K562 (cell line): ENCODE results near the gene SKIC8. TPM values are rescaled to one million over a fixed set of nuclear protein-coding genes. Genes with fewer than 3 reads are reported as not detected.

Experiments
- ARID3B ChIP-seq: fragments of 250-450 bp; sonication (Bioruptor Pico); IDR thresholded peaks from 2 replicates; pipeline ENCODE4 v1.4.0; 2020; ENCODE audit warnings: borderline replicate concordance
- HEY1 ChIP-seq: fragments of 250-450 bp; sonication (Bioruptor Pico); IDR thresholded peaks from 2 replicates; pipeline ENCODE4 v1.5.0; 2020; ENCODE audit warnings: mild to moderate bottlenecking, moderate library complexity, borderline replicate concordance
- JUND ChIP-seq, 2 experiments: IDR thresholded peaks; 2 replicates in 1 of 2; 3 replicates in 1 of 2; pipeline ENCODE4 v1.6.1; 2011; ENCODE audit warnings: borderline replicate concordance in 2 of 2, low read depth in 2 of 2, low read length in 2 of 2, improper control_type of control experiment in 1 of 2, missing biosample characterization in 1 of 2, missing genetic modification characterization in 1 of 2, missing genetic modification reagents in 1 of 2
- KAT2B ChIP-seq: IDR thresholded peaks from one replicate; pipeline ENCODE4 v1.6.1; 2012; ENCODE audit warnings: low read depth, mild to moderate bottlenecking, control low read depth, inconsistent platforms, low read length, moderate library complexity
- LARP7 ChIP-seq: fragments of 450-650 bp; IDR thresholded peaks from 2 replicates; pipeline ENCODE4 v1.6.1; 2016
- MTA1 ChIP-seq: fragments of 450-650 bp; IDR thresholded peaks from 2 replicates; pipeline ENCODE4 v1.6.1; 2017; ENCODE audit warnings: borderline replicate concordance
- NR2C2 ChIP-seq, 2 experiments: fragments of 200-800 bp in 1 of 2; sonication (Bioruptor generic) in 1 of 2; sonication (generic) in 1 of 2; formaldehyde crosslinking in 1 of 2; IDR thresholded peaks; 2 replicates each; pipeline versions ENCODE4 v1.6.1 to v1.8.0; 2016 to 2022; ENCODE audit warnings: mild to moderate bottlenecking in 1 of 2, missing compliant biosample characterization in 1 of 2, missing genetic modification characterization in 1 of 2, missing genetic modification reagents in 1 of 2
- TCF7 ChIP-seq: sonication (generic); IDR thresholded peaks from 2 replicates; pipeline ENCODE4 v1.6.1; 2016; ENCODE audit warnings: antibody characterized with exemption, borderline replicate concordance
- ZNF79 ChIP-seq: fragments of 250-450 bp; sonication (Bioruptor Pico); IDR thresholded peaks from 2 replicates; pipeline ENCODE4 v1.4.0; 2020; ENCODE audit warnings: low read depth, mild to moderate bottlenecking, moderate library complexity
- polyA plus RNA-seq, 8 experiments: library from polyadenylated mRNA; depleted of rRNA in 4 of 8; stranded (reverse) in 5 of 8; unstranded in 3 of 8; fragments of >200 nt; fragmentation: Nextera tagmentation in 2 of 8; fragmentation: Illumina TruSeq in 1 of 8; extraction: Ambion mirVana in 2 of 8; extraction: Trizol in 1 of 8; gene quantifications; 2 replicates each; pipeline versions ENCODE4 v1.2.1 to v1.2.3, GENCODE V29; 2011 to 2014; ENCODE audit warnings: inconsistent platforms in 1 of 8, missing spikeins in 1 of 8
- total RNA-seq, 7 experiments: library from RNA; depleted of rRNA in 6 of 7; stranded (reverse); fragments of >200 nt in 6 of 7; fragmentation: Illumina TruSeq in 2 of 7; extraction: Trizol in 2 of 7; gene quantifications; 2 replicates each; pipeline versions ENCODE4 v1.2.1 to v1.2.3, GENCODE V29; 2011 to 2021; ENCODE audit warnings: low replicate concordance in 1 of 7
- TF ChIP-seq, protein P1 (sequence below): conservative IDR thresholded peaks from 2 replicates; pipeline ENCODE4 v1.6.1; 2011; ENCODE audit warnings: low read depth, mild to moderate bottlenecking, low read length; ENCODE audit not compliant: control insufficient read depth
- TF ChIP-seq, protein P2 (sequence below): fragments of 200-600 bp; sonication (generic); IDR thresholded peaks from one replicate; pipeline ENCODE4 v1.6.1; 2012; ENCODE audit warnings: mild to moderate bottlenecking, low read depth, low read length, inconsistent platforms

The SKIC8 gene
- total and polyA plus RNA-seq, 9 of the 15 experiments (the other 6 are each of a cell fraction or from before 2014, with no cell fraction given), result 79.5 to 389 (median 146) TPM

DNA sequence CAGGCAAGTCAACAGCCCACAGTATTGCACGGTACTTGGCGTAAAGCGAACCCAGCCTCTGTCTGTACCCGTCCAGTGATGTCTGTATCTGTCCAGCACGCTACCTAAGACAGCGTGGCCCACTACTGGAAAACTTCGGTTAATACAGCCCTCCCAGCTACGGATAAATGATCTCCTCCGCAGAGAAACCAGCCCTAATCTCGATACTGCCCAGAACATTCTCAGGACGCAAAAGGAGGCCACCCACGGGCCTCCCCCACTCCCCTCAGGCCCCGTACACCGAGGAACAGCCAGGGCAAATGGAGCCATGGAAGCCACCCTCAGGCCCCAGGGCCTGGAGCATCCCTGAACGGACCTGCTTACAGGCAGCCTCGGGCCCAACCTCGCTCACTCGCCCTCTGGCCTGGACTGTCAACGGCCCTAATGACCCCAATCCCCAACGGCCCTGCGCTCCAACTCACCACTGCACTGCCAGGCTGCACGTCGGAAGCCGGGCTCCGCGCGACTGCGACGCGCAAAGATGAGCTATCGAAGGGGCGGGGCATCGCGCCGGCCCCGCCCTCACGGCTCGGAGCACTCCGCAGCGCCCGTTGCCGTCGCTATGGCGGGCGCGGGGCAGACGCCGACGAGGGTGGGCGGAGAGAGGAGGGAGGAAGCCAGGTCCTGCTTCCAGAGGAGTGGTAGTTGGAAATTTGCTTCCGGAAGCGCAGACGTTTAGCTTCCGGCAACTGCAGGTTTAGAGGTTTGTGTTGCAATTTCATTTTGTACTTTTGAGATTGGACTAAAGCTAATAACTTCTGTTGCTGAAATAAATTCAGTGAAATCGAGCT, at the start of gene SKIC8 (continued):
- TF ChIP-seq ARID3B (CRISPR knock-in tag) (no peak), TCF7 (0 out of 2 replicates have a peak, but pooled peaks have one; percentile 62), KAT2B (no peak), LARP7 (no peak), MTA1 (peak; percentile 98), NR2C2 (CRISPR knock-in tag; IDR thresholded peaks at IDR 0.05) (no peak), NR2C2 (tag; IDR thresholded peaks at IDR 0.05) (peak; percentile 97), ZNF79 (CRISPR knock-in tag) (no peak), HEY1 (no peak), JUND (IDR thresholded peaks at IDR 0.05; ENCODE audit: borderline replicate concordance, low read depth, low read length) (no peak; the same call in none of the 2 replicates), JUND (tag; IDR thresholded peaks at IDR 0.05; ENCODE audit: borderline replicate concordance, low read depth, low read length) (no peak; the same call in 2 of the 3 replicates)
- TF ChIP-seq, protein P1, sequence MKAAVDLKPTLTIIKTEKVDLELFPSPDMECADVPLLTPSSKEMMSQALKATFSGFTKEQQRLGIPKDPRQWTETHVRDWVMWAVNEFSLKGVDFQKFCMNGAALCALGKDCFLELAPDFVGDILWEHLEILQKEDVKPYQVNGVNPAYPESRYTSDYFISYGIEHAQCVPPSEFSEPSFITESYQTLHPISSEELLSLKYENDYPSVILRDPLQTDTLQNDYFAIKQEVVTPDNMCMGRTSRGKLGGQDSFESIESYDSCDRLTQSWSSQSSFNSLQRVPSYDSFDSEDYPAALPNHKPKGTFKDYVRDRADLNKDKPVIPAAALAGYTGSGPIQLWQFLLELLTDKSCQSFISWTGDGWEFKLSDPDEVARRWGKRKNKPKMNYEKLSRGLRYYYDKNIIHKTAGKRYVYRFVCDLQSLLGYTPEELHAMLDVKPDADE, result peak; percentile 58; the same call in 1 of the 2 replicates
- TF ChIP-seq, protein P2, sequence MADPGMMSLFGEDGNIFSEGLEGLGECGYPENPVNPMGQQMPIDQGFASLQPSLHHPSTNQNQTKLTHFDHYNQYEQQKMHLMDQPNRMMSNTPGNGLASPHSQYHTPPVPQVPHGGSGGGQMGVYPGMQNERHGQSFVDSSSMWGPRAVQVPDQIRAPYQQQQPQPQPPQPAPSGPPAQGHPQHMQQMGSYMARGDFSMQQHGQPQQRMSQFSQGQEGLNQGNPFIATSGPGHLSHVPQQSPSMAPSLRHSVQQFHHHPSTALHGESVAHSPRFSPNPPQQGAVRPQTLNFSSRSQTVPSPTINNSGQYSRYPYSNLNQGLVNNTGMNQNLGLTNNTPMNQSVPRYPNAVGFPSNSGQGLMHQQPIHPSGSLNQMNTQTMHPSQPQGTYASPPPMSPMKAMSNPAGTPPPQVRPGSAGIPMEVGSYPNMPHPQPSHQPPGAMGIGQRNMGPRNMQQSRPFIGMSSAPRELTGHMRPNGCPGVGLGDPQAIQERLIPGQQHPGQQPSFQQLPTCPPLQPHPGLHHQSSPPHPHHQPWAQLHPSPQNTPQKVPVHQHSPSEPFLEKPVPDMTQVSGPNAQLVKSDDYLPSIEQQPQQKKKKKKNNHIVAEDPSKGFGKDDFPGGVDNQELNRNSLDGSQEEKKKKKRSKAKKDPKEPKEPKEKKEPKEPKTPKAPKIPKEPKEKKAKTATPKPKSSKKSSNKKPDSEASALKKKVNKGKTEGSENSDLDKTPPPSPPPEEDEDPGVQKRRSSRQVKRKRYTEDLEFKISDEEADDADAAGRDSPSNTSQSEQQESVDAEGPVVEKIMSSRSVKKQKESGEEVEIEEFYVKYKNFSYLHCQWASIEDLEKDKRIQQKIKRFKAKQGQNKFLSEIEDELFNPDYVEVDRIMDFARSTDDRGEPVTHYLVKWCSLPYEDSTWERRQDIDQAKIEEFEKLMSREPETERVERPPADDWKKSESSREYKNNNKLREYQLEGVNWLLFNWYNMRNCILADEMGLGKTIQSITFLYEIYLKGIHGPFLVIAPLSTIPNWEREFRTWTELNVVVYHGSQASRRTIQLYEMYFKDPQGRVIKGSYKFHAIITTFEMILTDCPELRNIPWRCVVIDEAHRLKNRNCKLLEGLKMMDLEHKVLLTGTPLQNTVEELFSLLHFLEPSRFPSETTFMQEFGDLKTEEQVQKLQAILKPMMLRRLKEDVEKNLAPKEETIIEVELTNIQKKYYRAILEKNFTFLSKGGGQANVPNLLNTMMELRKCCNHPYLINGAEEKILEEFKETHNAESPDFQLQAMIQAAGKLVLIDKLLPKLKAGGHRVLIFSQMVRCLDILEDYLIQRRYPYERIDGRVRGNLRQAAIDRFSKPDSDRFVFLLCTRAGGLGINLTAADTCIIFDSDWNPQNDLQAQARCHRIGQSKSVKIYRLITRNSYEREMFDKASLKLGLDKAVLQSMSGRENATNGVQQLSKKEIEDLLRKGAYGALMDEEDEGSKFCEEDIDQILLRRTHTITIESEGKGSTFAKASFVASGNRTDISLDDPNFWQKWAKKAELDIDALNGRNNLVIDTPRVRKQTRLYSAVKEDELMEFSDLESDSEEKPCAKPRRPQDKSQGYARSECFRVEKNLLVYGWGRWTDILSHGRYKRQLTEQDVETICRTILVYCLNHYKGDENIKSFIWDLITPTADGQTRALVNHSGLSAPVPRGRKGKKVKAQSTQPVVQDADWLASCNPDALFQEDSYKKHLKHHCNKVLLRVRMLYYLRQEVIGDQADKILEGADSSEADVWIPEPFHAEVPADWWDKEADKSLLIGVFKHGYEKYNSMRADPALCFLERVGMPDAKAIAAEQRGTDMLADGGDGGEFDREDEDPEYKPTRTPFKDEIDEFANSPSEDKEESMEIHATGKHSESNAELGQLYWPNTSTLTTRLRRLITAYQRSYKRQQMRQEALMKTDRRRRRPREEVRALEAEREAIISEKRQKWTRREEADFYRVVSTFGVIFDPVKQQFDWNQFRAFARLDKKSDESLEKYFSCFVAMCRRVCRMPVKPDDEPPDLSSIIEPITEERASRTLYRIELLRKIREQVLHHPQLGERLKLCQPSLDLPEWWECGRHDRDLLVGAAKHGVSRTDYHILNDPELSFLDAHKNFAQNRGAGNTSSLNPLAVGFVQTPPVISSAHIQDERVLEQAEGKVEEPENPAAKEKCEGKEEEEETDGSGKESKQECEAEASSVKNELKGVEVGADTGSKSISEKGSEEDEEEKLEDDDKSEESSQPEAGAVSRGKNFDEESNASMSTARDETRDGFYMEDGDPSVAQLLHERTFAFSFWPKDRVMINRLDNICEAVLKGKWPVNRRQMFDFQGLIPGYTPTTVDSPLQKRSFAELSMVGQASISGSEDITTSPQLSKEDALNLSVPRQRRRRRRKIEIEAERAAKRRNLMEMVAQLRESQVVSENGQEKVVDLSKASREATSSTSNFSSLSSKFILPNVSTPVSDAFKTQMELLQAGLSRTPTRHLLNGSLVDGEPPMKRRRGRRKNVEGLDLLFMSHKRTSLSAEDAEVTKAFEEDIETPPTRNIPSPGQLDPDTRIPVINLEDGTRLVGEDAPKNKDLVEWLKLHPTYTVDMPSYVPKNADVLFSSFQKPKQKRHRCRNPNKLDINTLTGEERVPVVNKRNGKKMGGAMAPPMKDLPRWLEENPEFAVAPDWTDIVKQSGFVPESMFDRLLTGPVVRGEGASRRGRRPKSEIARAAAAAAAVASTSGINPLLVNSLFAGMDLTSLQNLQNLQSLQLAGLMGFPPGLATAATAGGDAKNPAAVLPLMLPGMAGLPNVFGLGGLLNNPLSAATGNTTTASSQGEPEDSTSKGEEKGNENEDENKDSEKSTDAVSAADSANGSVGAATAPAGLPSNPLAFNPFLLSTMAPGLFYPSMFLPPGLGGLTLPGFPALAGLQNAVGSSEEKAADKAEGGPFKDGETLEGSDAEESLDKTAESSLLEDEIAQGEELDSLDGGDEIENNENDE, result no peak
